Measurements from ENCODE around the gene NSDHL.

NSDHL gene

GRCh38 chrX:152898442-152898841 is 67.6 kb downstream of the NSDHL start:
- no peak for TF ChIP-seq CTCF (IDR thresholded peaks at IDR 0.05)
- no peak for DNase-seq (ENCODE audit: low spot score)
- H3K27ac ChIP-seq: no peak overlapping the region
- H3K4me3 ChIP-seq: peak overlapping the region; percentile 58

GRCh38 chrX:152899111-152899873 is 68.4 kb downstream of the NSDHL start:
- no peak for DNase-seq (ENCODE audit: low spot score)
- Histone ChIP-seq H3K4me3 (no peak overlapping the region), H3K27ac (no peak overlapping the region)
- no peak for TF ChIP-seq CTCF (IDR thresholded peaks at IDR 0.05)

GRCh38 chrX:152899874-152900719 is 69.2 kb downstream of the NSDHL start:
- Histone ChIP-seq H3K27ac (peak overlapping the region in 1 of 2 donors; percentile 16), H3K4me3 (no peak overlapping the region)
- TF ChIP-seq CTCF (IDR thresholded peaks at IDR 0.05): no peak
- no peak for DNase-seq (ENCODE audit: low spot score)

GRCh38 chrX:152900937-152901445 is 70.1 kb downstream of the NSDHL start:
- H3K4me3 ChIP-seq: no peak overlapping the region
- no peak for DNase-seq (ENCODE audit: low spot score)
- TF ChIP-seq CTCF (IDR thresholded peaks at IDR 0.05): no peak
- H3K27ac ChIP-seq: no peak overlapping the region

GRCh38 chrX:152901816-152902501 is 71.1 kb downstream of the NSDHL start:
- Histone ChIP-seq H3K4me3 (no peak overlapping the region), H3K27ac (peak overlapping the region in 1 of 2 donors; percentile 13)
- no peak for TF ChIP-seq CTCF (IDR thresholded peaks at IDR 0.05)
- DNase-seq (ENCODE audit: low spot score): no peak

GRCh38 chrX:152902502-152902820 is 71.6 kb downstream of the NSDHL start:
- no peak for DNase-seq (ENCODE audit: low spot score)
- Histone ChIP-seq H3K27ac (no peak overlapping the region), H3K4me3 (no peak overlapping the region)
- no peak for TF ChIP-seq CTCF (IDR thresholded peaks at IDR 0.05)

Measured in coronary artery (tissue), 2 donors.